Measurements from ENCODE around the gene CTNNA3.

CTNNA3 gene

GRCh38 chr10:67098461-67098860 is 597.5 kb downstream of the CTNNA3 start:
- DNase-seq, result no peak

DNA sequence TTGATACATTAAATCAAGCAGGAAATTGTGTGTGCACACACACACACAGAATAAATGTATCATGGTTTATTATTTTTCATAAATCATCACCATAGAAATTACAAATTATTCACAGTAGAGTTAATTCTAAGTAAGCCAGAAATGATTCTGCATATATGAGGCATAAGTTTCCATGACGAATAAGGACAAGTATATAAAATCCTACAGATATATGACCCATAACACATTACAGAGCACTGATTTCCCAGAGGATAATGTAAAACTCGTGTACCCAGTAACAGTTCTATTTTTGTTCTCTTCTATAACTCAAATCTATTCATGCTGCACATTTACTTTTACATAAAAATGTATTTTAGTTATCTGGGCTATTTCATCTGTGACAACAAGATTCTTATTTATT is 600.5 kb downstream of the CTNNA3 start:
- DNase-seq, result no peak

GRCh38 chr10:67088036-67088435 is 608.0 kb downstream of the CTNNA3 start:
- DNase-seq, result no peak

DNA sequence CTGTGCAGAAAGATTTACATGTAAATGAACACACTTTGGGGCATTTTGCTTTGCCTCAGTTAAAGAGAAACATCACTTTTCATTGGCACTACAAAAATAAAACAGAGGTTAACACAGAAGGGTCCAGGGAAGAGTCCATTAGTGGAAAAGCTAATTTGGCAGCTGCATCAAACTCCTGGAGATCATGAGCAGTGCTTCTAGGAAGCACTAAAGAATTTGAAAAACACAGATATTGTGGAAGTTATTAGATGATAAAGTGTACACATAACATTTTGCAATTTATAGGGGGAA is 608.9 kb downstream of the CTNNA3 start:
- no peak for DNase-seq

- DNase-seq, result no peak
Observed at GRCh38 chr10:67086327-67087134, 609.5 kb downstream of the CTNNA3 start.

- DNase-seq, result no peak
Observed at GRCh38 chr10:67079126-67079525, 616.9 kb downstream of the CTNNA3 start.

DNA sequence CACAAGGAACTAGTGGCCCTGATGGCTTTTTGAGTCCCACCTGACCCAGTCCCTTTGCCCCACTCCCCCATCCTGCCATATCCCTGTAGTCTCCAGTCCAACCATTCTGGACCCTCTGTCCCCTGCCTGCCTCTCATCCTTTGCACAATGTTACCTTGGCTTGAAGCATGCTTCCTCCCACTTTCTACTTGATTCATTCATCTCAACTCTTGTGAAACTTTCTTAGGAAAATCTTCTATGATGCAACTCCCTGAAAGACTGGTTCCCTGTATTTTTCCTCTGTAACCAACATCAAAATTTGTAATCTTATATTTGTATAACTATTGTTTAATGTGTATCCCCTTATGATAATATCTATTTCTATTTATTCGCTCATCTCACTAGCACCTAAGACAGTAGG is 618.6 kb downstream of the CTNNA3 start:
- no peak for DNase-seq

DNA sequence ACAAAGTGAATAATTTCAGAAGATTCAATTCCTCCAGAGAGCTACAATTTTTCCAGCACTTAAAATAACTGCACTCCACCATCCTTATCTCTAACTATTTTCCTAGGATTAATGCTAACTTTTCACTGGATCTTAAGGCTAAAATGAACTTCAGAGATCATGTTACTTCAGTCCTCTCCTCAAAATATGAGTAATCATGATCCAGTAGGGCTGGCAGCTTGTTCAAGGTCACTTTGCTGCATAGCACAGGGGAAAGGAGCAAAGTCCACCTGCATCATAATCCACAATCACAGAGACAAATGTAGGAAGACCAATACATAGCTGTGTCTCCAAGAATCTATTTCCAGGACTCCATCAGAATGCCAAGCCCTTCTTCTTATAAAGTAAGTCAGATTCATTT is 619.9 kb downstream of the CTNNA3 start:
- no peak for DNase-seq

DNA sequence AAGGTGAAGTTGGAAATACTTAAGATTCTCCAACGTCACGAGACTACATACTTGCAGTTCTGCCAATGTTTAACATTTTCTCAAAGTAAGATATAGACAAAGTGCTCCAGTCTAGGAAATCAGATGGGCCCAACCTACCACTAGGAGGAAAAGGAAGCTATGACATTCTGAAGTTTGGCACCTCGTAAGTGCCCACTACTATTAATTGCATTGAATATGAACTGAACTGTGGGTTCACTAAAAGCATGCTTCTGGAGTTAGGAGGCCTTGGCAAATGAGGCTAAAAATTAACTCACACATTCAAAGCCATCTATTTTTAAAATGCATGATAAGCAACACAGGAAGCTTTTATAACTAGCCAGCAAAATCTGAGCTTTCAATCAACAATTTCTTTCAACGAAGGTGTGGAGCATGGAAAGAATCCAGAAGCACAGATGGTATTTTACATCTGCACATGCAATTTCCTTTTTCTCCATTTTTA is 620.5 kb downstream of the CTNNA3 start:
- no peak for DNase-seq

GRCh38 chr10:67072654-67073053 is 623.3 kb downstream of the CTNNA3 start:
- no peak for DNase-seq

DNA sequence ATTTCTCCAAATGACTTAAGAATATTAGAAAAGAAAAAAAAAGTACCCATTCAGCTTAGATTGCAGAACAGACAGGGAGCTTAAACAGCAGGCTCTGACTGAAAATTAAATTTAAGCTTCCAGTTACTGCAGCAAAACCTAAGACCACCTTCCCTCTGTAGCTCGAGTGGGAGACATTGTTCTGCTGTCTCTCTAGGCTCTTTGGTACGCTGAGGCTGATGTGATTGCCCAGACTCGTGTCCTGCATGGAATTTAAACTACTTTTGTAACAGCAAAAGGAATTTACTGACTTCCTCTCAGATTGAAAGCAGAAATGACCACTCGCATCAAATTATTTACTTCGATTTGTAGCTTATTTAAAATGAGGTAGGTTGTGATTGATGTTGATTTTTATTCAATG is 645.6 kb downstream of the CTNNA3 start:
- DNase-seq, result no peak

DNA sequence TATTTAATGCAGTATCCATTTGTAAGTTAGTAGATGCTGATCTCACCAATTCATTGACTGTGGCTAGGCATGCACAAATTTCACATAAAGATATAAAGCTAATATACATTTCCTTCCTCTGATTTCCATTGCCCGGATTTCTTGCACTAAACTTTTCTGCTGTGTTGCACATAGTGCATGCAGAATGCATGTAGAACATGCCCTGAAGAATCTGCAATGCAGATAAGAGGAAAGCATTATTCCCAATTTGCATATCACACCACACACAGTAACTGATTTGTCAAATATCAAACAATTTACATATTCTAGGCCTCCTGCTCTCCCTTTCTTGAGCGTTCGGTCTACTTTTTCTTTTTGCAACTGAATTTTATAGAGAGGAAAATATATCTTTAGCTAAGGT is 646.0 kb downstream of the CTNNA3 start:
- no peak for DNase-seq

GRCh38 chr10:67046507-67046906 is 649.5 kb downstream of the CTNNA3 start:
- no peak for DNase-seq

GRCh38 chr10:67045404-67045803 is 650.6 kb downstream of the CTNNA3 start:
- DNase-seq, result no peak

- no peak for DNase-seq
Observed at GRCh38 chr10:67043041-67043440, 653.0 kb downstream of the CTNNA3 start.

DNA sequence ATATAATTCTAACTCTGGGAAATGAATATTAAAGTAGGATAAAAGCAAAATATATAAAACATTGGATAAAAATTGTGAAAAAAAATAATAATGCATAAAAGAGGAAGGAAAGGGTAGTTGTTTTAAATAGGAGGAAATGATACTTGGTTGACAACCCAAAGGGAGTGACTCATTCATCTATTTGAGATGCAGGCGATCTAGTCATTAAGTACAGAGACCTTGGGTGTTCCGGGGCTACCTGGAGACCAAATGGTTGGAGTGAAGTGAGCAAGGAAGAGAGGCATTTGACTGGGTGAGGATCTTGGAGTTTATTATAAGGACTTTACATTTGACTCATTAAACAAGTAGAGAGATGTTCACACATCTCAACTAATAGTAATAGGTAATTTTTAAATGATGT is 659.2 kb downstream of the CTNNA3 start:
- no peak for DNase-seq

GRCh38 chr10:67033878-67034277 is 662.1 kb downstream of the CTNNA3 start:
- no peak for DNase-seq

GRCh38 chr10:67022099-67022498 is 673.9 kb downstream of the CTNNA3 start:
- no peak for DNase-seq

DNA sequence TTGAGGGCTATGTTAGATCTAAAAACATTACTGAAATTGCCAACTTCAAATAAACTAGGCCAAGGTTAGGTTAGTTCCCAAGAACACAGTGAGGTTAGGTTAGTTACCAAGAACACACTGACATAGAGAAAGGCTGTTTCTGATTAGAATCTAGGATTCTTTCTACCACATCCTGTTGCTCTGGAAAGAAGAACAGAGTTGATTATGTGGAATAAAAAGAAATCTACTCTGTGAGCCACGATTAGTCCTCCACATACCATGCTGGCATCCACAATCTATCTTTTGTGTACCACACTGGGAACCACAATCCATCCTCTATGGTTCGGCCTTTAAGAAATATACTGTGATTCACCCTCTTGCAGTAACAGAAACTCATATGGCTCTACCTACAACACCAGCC is 678.8 kb downstream of the CTNNA3 start:
- DNase-seq, result no peak

DNA sequence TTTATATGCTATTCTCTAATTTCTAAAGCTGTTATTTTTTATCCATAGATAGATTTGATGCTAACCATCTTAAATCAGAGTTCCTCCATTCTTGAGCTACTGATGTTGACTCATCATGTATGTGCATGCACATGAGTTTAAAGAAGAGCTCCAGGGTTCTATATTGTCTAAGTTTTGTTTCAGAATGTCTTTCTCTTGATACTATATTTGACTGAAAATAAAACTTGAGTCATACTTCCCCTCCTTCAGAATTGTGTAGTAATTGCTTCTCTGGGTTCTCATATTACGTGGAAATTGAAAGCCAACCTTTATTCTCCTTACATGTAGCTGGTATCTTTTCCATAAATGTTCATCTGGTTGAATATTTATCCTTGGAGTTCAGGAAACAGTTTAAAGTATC is 680.8 kb downstream of the CTNNA3 start:
- DNase-seq, result no peak

GRCh38 chr10:67011981-67012380 is 684.0 kb downstream of the CTNNA3 start:
- DNase-seq, result no peak

GRCh38 chr10:67011480-67011879 is 684.5 kb downstream of the CTNNA3 start:
- DNase-seq, result no peak

DNA sequence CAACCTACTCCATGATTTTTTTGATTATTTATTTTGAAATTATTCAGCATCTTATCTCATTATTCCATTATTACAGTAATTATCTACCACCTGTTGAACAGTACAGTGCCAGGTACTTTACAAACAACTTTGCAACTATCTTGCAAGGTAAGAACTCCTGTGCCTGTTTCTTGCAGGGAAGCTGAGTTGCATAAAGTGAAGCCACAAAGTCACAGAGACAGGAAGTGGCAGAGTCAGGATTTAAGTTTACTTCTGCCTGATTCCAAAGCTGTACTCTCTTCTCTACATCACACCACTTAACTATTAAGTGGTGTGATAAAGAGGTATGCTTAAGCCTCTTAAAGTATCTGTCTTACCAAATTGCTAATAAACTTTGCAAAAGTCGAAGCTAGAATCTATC is 690.0 kb downstream of the CTNNA3 start:
- no peak for DNase-seq

DNA sequence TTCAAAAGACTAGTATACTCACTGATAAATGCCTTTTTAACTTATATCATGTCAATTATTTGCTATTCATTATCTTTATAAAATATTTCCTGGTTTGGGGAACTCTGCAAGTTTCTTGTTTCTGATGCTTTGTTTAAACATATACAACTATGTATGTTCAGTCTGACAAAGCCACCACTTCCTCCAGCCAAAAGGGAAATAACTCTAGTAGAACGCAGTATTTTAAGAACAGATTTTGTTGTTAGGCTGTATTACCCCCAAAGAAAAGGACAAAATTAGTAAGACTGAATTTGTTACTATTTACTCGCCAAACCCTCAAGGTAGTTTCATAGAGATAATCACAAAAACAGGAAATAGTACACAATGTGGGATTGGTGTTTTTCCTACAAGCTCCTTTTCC is 691.3 kb downstream of the CTNNA3 start:
- DNase-seq, result no peak

DNA sequence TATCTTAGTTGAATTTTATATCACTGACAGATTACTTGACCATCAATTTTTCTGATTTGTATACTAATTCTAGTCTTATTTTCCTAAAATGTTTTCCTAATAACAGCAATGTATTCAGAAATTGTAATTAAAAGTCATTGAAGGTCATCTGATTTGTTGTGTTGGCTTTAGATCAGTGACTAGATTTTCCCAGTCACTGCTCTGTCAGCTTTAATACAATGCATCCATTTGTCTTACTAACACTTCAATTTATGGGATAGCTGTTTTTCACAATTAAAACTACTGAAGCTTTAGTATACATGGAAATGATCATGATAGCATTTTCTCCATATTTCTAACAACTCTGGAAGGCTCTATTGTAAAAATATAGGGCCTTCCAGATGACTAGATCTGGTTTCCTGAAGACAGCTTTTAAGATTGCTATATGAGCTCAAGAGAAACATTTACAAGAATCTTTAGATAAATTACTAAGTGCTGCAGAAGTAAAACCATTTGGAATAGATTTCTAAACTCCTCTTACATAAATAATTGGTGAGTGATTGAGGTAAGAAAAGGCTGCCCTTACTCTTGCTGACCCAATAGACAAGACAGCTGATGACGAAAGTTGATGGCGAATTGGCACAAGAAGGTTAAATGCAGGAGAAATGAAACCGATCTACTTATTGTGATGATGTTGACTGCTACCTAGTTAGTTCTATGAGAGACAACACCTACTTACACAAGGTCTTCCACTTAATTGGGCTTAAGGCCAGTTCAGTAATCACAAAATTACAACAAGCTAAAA is 696.0 kb downstream of the CTNNA3 start:
- DNase-seq, result no peak

Measured in NCI-H1048 (cell line).